Esophagus squamous epithelium (tissue), 4 donors: ENCODE results near the gene ARL4A.

Experiments
- POLR2A ChIP-seq, 4 donors: fragments of 450-650 bp; IDR thresholded peaks; one replicate each; pipeline ENCODE4 v1.6.1; 2017; ENCODE audit warnings: antibody characterized with exemption in 4 of 4, mild to moderate bottlenecking in 4 of 4, moderate library complexity in 3 of 4
- TF ChIP-seq, protein P1 (sequence below), 6 experiments: fragments of 450-650 bp in 4 of 6; fragments of 200-600 bp in 2 of 6; sonication (generic) in 2 of 6; IDR thresholded peaks; one replicate each; pipeline ENCODE4 v1.5.1; 2016 to 2019; ENCODE audit warnings: antibody characterized with exemption in 6 of 6, mild to moderate bottlenecking in 4 of 6, moderate library complexity in 4 of 6

DNA sequence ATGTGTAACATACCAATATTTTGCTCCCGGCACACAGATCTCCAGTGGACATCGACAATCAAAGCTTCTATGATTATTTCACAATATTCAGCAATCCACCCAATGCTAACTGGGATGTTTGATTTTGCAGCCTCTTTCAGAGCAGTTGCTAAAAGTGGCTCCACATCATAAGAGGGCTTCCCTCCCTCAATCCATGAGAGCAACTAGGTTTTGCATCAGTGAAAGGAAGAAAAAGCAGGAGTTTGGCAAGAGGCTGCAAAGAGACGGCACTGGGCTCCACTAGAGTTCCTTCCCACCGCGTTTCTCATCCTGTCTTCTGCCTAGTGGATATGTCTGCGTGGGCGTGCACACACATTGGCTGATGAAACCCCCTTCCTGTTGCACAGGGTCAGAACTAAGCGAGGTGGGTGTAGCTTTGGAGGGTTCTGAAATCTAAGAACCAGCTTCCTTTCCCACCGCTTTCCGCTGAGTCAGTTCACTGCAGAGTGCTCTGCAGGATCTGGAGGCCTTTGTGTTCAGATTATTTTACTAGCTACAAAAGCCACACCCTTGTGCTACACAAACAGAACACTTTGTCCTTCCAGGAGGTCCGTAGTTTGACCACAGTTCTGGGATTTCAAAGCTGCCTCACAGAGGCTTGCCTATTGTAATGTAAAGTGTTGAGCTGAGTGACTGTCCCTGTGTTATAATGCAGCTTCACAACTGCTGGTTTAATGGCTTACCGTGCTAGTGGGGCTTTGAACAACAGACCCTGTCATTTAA is 28.1 kb downstream of the ARL4A start:
- TF ChIP-seq, protein P1, sequence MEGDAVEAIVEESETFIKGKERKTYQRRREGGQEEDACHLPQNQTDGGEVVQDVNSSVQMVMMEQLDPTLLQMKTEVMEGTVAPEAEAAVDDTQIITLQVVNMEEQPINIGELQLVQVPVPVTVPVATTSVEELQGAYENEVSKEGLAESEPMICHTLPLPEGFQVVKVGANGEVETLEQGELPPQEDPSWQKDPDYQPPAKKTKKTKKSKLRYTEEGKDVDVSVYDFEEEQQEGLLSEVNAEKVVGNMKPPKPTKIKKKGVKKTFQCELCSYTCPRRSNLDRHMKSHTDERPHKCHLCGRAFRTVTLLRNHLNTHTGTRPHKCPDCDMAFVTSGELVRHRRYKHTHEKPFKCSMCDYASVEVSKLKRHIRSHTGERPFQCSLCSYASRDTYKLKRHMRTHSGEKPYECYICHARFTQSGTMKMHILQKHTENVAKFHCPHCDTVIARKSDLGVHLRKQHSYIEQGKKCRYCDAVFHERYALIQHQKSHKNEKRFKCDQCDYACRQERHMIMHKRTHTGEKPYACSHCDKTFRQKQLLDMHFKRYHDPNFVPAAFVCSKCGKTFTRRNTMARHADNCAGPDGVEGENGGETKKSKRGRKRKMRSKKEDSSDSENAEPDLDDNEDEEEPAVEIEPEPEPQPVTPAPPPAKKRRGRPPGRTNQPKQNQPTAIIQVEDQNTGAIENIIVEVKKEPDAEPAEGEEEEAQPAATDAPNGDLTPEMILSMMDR (IDR thresholded peaks at IDR 0.05): no peak
- TF ChIP-seq POLR2A (IDR thresholded peaks at IDR 0.05): peak in 1 of 4 donors; percentile 39
